HG03439 (cell line): ENCODE results near the gene CDO1.
"Not testable (repeated sequence)": the region's sequence is repeated elsewhere in the genome, so short reads cannot be mapped to it uniquely, and the experiment has no call there.

ENCODE experiments used
- ATAC-seq: cut with Tn5 transposase; IDR thresholded peaks from one replicate; pipeline ENCODE4 v1.9.1; 2021; ENCODE audit warnings: mild to moderate bottlenecking, moderate library complexity; ENCODE audit not compliant: unreplicated experiment

Gene CDO1

GRCh38 chr5:115831163-115831768 is 14.8 kb upstream of the CDO1 start:
- peak; percentile 82 for ATAC-seq

GRCh38 chr5:115829913-115830312 is 13.5 kb upstream of the CDO1 start:
- ATAC-seq: no peak

- ATAC-seq: no peak
Observed at GRCh38 chr5:115825948-115826347, 9.5 kb upstream of the CDO1 start.

DNA sequence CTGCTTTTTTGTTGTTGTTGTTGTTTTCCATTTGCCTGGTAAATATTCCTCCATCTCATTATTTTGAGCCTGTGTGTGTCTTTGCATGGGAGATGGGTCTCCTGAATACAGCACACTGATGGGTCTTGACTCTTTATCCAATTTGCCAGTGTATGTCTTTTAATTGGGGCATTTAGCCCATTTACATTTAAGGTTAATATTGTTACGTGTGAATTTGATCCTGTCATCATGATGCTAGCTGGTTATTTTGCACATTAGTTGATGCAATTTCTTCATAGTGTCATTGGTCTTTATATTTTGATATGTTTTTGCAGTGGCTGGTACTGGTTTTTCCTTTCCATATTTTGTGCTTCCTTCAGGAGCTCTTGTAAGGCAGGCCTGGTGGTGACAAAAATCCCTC is 8.5 kb upstream of the CDO1 start:
- ATAC-seq: not testable (repeated sequence)

DNA sequence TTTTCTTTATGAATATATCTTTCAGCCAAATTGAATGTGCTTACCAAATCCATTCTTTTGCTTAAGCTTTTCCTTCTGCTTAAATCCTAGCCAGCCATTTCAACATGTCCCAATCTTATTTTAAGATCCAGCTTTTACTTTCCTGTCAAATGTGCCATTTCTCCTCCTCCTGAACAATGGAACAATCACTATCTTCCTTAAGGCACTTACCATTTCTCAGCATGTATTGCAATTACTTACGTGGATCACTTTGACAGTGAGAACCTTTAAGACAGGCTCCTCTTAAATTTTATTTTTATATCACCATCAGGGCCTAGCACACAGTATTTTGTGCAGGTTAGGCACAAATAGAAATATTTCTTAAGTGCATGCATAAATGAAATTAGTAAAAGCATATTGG is 4.4 kb upstream of the CDO1 start:
- ATAC-seq: no peak

DNA sequence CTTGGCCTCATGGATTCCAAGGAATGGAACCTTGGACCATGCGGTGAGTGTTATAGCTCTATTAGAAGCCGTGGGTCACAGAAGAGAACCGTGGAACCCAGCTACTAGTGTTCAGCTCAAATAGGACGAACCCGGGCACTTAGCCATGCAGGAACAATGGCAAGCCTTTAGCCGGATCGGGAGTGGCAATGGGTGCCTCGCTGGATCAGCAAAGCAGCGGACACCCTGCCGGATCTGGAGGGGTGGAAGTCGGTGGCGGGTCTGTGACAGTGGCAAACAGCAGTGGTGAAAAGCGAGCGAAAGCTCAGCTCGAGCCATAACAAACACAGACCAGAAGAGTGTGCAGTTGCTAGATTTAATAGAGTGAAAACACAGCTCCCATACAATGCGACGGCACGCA is 2.4 kb upstream of the CDO1 start:
- ATAC-seq: no peak

GRCh38 chr5:115817386-115817785 is 927 bp upstream of the CDO1 start:
- no peak for ATAC-seq

DNA sequence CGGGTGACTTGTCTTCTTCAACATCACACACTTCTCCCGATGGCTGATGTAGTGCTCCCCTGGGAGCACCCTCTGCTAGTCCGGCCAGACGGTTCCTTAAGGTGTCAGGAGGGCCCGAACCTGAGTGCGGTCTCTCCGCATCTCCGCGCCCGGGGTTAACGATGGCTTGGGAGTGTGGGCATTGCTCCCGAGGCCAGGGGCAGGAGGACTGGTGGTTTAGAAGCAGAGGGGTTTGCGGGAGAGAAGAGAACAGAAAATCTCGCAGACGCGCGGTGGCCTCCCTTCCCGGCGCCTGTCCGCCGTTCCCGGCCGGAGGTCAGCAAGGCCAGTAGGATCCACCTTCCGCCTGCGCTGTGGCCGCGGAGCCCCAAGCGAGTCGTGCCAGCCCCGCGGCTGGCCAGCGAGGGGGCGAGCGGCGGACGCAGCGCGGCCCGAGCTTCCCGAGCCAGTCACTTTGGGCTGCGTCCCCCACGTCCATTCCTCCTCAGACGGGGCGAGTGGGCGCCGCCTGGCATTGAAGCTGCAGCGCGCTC is 700 bp downstream of the CDO1 start:
- ATAC-seq: no peak

DNA sequence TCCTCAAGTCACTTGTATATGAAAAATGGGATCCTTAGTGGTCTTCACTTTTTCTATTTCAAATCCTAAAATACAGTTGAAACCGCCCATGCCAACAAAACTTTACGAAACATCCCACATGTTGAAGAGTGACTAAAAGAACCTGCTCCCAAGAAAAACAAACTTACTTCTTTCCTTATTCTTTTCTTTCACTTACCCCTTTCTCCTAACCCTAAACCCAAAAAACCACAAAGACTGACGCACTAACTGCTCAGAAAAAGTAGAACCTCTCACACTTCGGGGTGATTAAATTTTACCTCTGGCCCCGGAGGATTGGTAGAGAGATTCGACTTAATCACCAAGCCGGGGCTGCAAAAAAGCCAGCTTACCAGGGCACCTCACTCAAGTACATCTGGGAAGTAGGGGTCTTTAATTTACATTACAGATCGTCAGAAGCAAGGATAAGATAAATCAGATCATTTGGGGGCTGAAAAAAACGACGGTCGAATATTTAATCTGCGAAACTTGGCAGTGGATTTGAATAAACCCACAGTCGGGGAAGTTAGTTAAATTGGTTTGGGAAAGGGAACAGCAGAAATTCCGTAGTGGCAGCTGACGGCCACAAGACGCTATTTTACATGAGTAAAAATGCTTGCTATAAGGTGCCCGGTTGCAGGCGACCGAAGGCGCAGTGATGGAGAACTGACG is 1.3 kb downstream of the CDO1 start:
- ATAC-seq: no peak

- no peak for ATAC-seq
Observed at GRCh38 chr5:115813719-115814118, 2.7 kb downstream of the CDO1 start.

- no peak for ATAC-seq
Observed at GRCh38 chr5:115812372-115812771, 4.1 kb downstream of the CDO1 start.

DNA sequence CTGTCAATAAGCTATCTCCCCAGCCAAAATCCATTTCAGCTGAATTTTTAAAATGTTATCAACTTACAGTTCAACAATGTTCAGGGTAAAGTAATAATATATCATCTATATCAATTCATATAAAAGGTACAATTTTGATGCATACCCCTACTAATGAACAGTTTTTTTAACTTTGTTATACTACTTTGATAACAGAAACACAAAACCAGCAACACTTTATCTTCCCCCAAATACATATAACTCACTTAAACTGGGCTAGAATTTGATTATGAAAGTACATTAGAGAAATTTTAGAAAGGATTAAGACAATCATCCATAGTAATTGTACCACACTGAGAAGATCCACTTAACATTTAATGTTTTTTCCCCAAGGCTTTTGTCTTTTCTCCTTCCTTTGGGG is 5.1 kb downstream of the CDO1 start:
- ATAC-seq: no peak

DNA sequence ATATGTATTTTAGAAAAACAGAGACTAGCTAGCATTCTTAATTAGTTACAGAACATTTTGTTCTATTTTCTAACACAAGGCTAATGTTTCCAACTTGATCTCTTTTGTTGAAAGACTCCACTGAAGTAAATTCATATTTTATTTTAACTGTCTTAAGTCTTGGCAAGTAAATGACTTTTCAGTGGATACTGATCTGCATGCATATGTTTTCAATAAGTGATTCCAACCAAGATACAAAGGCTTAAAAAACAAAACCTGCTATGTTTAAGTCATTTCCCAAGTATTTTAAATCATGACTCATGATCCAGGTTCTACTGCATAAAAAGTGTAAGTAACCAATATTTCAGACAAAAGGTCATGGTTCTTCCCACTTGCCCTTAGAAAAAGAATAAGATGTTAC is 5.7 kb downstream of the CDO1 start:
- ATAC-seq: no peak

DNA sequence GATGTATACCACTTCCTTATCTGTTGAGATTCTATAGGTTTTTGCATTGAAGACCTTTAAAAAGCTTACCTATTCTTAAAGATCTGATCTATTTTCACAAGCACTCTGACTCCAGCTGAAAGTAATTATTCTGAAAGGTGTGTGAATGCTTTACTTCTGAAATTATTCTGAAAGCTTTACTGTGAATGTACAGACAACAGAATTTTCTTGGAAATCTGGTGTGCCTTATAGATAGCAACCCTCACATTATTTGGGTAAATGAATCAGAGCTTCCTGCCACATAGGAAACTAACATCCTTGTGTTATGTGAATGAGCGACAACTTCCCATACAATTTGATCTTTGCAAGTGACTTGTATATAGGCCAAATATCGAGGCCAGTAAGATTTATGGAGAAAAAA is 6.5 kb downstream of the CDO1 start:
- ATAC-seq: no peak

- ATAC-seq: not testable (repeated sequence)
Observed at GRCh38 chr5:115808066-115808465, 8.4 kb downstream of the CDO1 start.

- ATAC-seq: no peak
Observed at GRCh38 chr5:115807654-115808052, 8.8 kb downstream of the CDO1 start.

DNA sequence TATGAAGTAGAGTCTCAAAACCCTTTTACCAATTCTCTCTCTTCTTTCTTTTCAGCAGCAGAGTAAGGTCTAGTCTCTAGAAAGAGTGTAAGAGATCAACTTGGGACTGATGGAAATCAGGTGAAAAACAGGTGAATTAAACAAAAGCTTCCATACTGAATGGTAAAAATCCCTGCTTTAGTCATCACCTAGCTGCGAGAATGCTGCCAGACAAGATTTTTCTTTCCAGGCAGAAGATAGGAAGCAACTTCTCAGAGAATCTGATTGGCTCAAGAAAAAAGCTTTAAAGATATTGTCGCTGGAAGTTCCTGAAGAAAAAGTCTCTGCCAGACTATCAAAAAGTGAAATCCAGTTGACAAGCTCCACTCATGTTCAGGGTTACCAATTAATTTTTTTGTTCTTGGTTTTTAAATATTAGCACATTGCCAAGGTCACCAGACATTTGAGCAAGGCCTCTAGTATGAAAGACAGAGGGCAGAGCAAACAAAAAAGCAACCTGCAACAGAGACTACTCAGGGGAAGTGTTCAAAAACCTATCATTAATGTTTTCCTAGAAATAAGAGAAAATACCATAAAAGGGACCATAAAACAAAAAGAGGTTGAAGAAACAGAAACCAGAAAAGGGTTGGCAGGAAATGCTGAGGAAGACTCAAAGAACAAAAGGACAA is 9.3 kb downstream of the CDO1 start:
- no peak for ATAC-seq

DNA sequence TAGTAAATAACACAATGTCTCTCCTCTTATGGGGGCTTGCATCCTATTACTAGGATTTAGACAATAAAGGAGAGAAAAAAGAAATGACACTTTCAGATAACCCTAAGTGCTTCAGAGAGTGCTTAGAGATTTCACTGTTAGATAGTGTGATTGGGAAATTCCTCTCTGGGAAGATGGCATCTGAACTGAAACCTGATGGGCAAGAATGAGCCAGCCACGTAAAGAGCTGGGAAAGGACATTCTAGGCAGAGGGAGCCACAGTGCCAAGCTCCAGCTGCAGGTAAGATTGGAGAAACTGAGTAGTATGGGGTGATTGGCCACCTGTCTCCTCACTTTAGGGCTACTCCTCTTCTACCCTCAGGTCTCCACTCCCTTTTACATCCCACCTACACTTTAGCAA is 14.5 kb downstream of the CDO1 start:
- ATAC-seq: no peak

- no peak for ATAC-seq
Observed at GRCh38 chr5:115801152-115801551, 15.3 kb downstream of the CDO1 start.

DNA sequence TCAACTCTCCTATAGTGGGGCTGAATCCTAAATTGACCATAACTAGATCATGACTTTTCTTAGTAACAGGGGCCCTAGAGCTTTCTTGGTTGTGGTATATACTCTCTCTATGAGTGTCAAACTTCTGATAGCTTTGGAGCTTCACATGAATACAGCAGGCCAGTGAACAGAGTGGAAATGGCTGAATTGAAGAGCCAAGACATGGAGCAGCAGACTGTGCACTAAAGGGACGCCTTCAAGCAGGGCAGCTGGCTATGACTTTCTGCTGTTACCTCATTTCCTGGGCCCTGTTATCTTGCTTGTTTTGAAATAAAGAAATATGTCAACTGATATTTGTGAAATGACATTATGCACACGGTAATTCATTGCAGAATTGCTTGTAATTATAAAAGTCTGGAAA is 16.4 kb downstream of the CDO1 start:
- ATAC-seq: no peak

GRCh38 chr5:115798252-115798651 is 18.2 kb downstream of the CDO1 start:
- no peak for ATAC-seq

DNA sequence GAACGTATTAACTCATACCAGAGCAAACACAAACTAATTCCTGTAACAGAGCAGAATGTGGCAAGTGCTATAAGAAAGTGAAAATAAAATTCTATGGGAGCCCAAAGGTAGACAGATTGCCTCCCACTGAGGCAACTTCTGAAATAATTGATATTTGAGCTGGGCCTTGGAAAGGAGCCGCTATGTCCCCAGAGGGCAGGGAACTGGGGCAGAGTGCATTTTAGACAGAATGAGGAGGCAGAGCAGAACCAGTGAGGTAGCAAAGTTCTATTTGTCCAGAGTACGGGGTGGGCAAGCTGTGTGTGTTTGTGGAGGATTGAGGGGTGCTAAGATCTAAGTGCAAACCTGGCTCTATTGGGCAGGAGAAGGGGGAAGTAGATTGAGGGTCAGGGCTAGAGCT is 19.8 kb downstream of the CDO1 start:
- ATAC-seq: no peak
